T-cell (primary cell): Measurements from ENCODE around the gene UBXN10. TPM values are rescaled to one million over a fixed set of nuclear protein-coding genes. Genes with fewer than 3 reads are reported as not detected.

Experiments
- ATAC-seq, 4 experiments: fragments of 200-7000 bp in 3 of 4; fragments of 150-1000 bp in 1 of 4; cut with Tn5 transposase; replicated peaks in 1 of 4; 1 replicate in 3 of 4; 2 replicates in 1 of 4; pipeline ENCODE4 v1.10.0; 2021; ENCODE audit warnings: moderate library complexity in 3 of 4, mild to moderate bottlenecking in 2 of 4, moderate number of reproducible peaks in 1 of 4
- CTCF ChIA-PET, 2 donors: fragments of 300-600 bp; sonication (Branson Sonifier 250); formaldehyde crosslinking; loops; one replicate each; lab custom pipeline; 2022; ENCODE audit warnings: antibody characterized with exemption in 2 of 2; lab: Charles Lee
- POLR2A ChIA-PET, 2 donors: fragments of 300-600 bp; sonication (Branson Sonifier 250); formaldehyde crosslinking; loops; one replicate each; lab custom pipeline; 2022; ENCODE audit warnings: antibody characterized with exemption in 2 of 2; lab: Charles Lee
- DNase-seq, 35 experiments: peaks; one replicate each; pipeline versions ENCODE4 v3.0.0 to v3.0.0-alpha.2; 2013 to 2023
- H3K27ac ChIP-seq: one replicate; pipeline ENCODE4 v1.5.1; 2013; ENCODE audit warnings: low read length
- H3K27me3 ChIP-seq, 2 experiments: replicated peaks in 1 of 2; 1 replicate in 1 of 2; 2 replicates in 1 of 2; pipeline versions ENCODE4 v1.6.1 to v1.7.0; 2013; ENCODE audit warnings: low read length in 1 of 2, mixed read lengths in 1 of 2; ENCODE audit not compliant: control insufficient read depth in 2 of 2, insufficient read depth in 2 of 2; ENCODE audit errors: extremely low read depth in 1 of 2
- H3K36me3 ChIP-seq, 2 donors: 1 replicate in 1 of 2; 2 replicates in 1 of 2; pipeline versions ENCODE4 v1.6.1 to v1.7.0; 2013; ENCODE audit warnings: low read length in 1 of 2; ENCODE audit not compliant: control insufficient read depth in 2 of 2, insufficient read depth in 1 of 2; ENCODE audit errors: extremely low read depth in 1 of 2
- H3K4me1 ChIP-seq, 2 experiments: 1 replicate in 1 of 2; 2 replicates in 1 of 2; pipeline versions ENCODE4 v1.6.1 to v1.7.0; 2013; ENCODE audit warnings: low read length in 2 of 2, mixed read lengths in 1 of 2; ENCODE audit not compliant: insufficient read depth in 2 of 2, control insufficient read depth in 1 of 2; ENCODE audit errors: extremely low read depth in 1 of 2
- H3K4me3 ChIP-seq, 2 donors: 1 replicate in 1 of 2; 2 replicates in 1 of 2; pipeline versions ENCODE4 v1.5.1 to v1.7.0; 2013; ENCODE audit warnings: mild to moderate bottlenecking in 2 of 2, low read length in 1 of 2, moderate library complexity in 1 of 2; ENCODE audit not compliant: control insufficient read depth in 1 of 2; ENCODE audit errors: extremely low read depth in 1 of 2
- H3K9me3 ChIP-seq: 2 replicates; pipeline ENCODE4 v1.7.0; 2013
- H3K27ac Mint-ChIP-seq, 2 donors: one replicate each; pipeline ENCODE4 v1.8.0; 2020 to 2021; ENCODE audit warnings: mild to moderate bottlenecking in 2 of 2, mixed read lengths in 2 of 2
- H3K27me3 Mint-ChIP-seq, 2 donors: one replicate each; pipeline ENCODE4 v1.8.0; 2021 to 2022; ENCODE audit warnings: mixed read lengths in 2 of 2
- H3K36me3 Mint-ChIP-seq: one replicate; pipeline ENCODE4 v1.8.0; 2021; ENCODE audit warnings: mixed read lengths
- H3K4me1 Mint-ChIP-seq, 3 donors: one replicate each; pipeline ENCODE4 v1.8.0; 2020 to 2022; ENCODE audit warnings: mixed read lengths in 3 of 3, mild to moderate bottlenecking in 1 of 3
- H3K4me3 Mint-ChIP-seq, 3 donors: one replicate each; pipeline ENCODE4 v1.8.0; 2020 to 2022; ENCODE audit warnings: mild to moderate bottlenecking in 3 of 3, mixed read lengths in 3 of 3, moderate library complexity in 3 of 3
- H3K9me3 Mint-ChIP-seq, 3 donors: one replicate each; pipeline ENCODE4 v1.8.0; 2020 to 2022; ENCODE audit warnings: mixed read lengths in 3 of 3
- WGBS: methylation state at CpG from one replicate; pipeline ENCODE4 v1.1.5; 2013; ENCODE audit warnings: missing lambda C conversion rate; ENCODE audit not compliant: insufficient coverage; 5-methylcytosine and 5-hydroxymethylcytosine counted together
- total RNA-seq, 35 experiments: library from RNA in 6 of 35; stranded (reverse) in 6 of 35; fragments of 120-200 nt in 1 of 35; gene quantifications; one replicate each; pipeline versions ENCODE4 v1.2.1 to v1.2.4 and lab custom pipeline; 2013 to 2026

The UBXN10 gene
- total RNA-seq, 5 donors from 2014 or later (not counting 1 experiment from before 2014, with no cell fraction given), result 0.06 to 0.30 (median 0.20) TPM

DNA sequence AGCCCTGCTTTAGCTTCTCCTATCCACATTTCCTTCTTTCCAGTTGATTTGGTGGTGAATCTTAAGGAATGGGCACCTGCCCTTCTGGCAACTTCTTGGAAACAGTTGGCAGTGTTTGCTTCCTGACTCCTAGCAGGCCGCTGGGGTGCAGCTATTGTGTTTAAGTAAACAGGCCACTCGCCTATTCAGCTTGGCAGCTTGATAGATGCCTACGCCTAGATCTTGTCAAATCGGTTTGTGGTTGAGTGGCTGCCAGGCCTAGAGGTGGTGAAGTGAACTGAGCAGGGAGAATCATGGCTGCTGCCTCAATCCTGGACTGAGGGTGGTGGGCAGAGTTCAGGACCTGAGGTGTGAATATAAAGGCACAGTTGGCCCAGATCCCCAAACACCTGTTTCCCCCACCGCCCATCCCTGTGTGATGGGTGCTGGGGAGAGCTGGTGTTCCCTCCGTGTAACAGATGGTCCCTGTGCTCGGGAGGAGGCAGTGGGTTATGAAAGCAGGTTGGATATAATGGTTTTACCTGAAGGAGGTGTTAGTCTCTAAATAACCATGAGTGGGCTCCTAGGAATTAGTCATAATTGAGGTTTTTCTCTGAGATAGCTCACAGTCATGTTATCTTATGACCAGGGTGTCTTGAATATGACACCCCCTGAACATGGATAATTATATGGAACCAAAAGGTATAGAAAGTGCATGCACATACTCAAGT lies 1.4 kb downstream of the UBXN10 start:
- Histone ChIP-seq H3K4me3 (no peak overlapping the region), H3K27me3 (peaks cover 7 to 11% of the 10 kb centered on the region in 2 experiments), H3K36me3 (no peaks in the 10 kb centered on the region), H3K4me1 (peaks cover 22 to 42% of the 10 kb centered on the region in 2 experiments), H3K9me3 (no peaks in the 10 kb centered on the region), H3K27ac (peak overlapping the region; percentile 40)
- H3K4me3 Mint-ChIP-seq, result peak overlapping the region; percentile 36 to 77 (median 59)
- ChIA-PET POLR2A (no interaction called here), CTCF (interaction anchor here in 1 of 2 donors (0.6 to 1.1 kb wide), 3 partner anchors 9 to 284 kb away, joined by 3 to 4 read pairs (median 4); no protein-coding TSS in a partner anchor)
- ATAC-seq, result peak in 2 of 4 experiments; percentile 20 to 49
- no peaks in the 10 kb centered on the region for H3K27me3 Mint-ChIP-seq
- H3K36me3 Mint-ChIP-seq, result no peaks in the 10 kb centered on the region
- H3K9me3 Mint-ChIP-seq, result no peaks in the 10 kb centered on the region
- H3K4me1 Mint-ChIP-seq, result peaks cover 43 to 54% (median 53%) of the 10 kb centered on the region in 3 donors
- peak overlapping the region; percentile 75 to 85 for H3K27ac Mint-ChIP-seq
- 10% methylated on average over 4 of the region's 7 CpGs for WGBS
- peak in 26 of 35 experiments; percentile 8 to 49 (median 17) for DNase-seq

DNA sequence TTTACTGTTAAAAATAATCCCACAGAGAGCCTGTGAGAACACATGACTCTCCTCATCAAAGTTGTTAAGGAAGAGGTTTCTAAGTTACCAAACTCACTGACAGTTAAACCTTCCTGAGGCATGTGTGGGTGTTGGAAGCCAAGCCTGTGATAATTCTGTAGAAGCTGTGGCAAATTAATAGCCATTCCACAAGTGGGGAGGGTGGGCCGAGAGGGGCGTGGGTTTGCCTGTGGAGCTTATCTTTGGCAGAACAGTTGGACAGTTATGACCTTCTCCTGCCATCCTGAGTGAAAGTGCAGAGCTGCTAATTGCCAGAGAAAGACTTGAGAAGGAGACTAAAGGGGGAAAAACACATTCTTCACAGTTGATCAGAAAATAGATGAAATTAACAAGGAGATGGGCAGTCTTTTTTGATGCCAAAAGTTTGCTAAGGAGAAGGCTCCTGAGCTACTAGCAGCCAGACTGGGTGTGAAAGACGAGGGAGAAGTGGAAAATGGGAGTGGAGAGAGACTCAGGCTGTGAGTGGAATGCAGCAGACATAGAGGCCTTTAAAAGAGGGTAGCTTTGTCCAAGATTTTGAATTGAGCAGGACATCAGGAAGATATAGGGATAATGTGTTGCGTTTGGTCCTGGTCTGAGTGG lies 2.0 kb downstream of the UBXN10 start:
- Histone ChIP-seq H3K4me1 (peaks cover 22 to 42% of the 10 kb centered on the region in 2 experiments), H3K4me3 (no peak overlapping the region), H3K27ac (no peak overlapping the region), H3K9me3 (no peaks in the 10 kb centered on the region), H3K27me3 (peaks cover 7 to 11% of the 10 kb centered on the region in 2 experiments), H3K36me3 (no peaks in the 10 kb centered on the region)
- CTCF ChIA-PET, result no interaction called here
- Mint-ChIP-seq H3K9me3 (no peaks in the 10 kb centered on the region), H3K27ac (peak overlapping the region; percentile 69 to 85), H3K4me3 (peak overlapping the region in 1 of 3 donors; percentile 77), H3K36me3 (no peaks in the 10 kb centered on the region), H3K27me3 (no peaks in the 10 kb centered on the region), H3K4me1 (peaks cover 43 to 54% (median 53%) of the 10 kb centered on the region in 3 donors)
- 53% methylated on average over 4 of the region's 4 CpGs for WGBS
- DNase-seq (no peak), ATAC-seq (no peak)
- POLR2A ChIA-PET, result no interaction called here

DNA sequence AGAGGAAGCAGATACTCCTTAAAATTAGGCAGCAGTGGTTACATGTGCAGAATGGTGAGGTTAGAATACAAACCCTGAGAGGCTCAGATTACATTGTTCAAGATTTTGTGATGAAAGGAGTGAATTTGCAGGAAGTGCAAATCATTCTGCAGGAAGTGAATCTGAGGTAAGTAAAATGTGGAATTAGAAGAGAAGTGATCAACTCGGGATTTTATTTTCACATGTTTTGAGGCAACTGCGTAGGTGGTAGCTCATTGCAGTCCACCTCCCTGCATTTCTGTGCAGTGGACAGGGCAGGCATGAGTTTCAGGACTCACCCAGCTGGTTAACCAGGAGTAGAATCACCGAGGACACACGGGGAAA lies 2.5 kb downstream of the UBXN10 start:
- DNase-seq (no peak), ATAC-seq (no peak)
- Mint-ChIP-seq H3K9me3 (no peaks in the 10 kb centered on the region), H3K27ac (peak overlapping the region; percentile 5 to 69), H3K27me3 (no peaks in the 10 kb centered on the region), H3K4me3 (peak overlapping the region in 1 of 3 donors; percentile 77), H3K36me3 (no peaks in the 10 kb centered on the region), H3K4me1 (peaks cover 42 to 53% (median 50%) of the 10 kb centered on the region in 3 donors)
- no peak overlapping the region for H3K27ac ChIP-seq
- no peaks in the 10 kb centered on the region for H3K36me3 ChIP-seq
- no peaks in the 10 kb centered on the region for H3K9me3 ChIP-seq
- peaks cover 22 to 42% of the 10 kb centered on the region in 2 experiments for H3K4me1 ChIP-seq
- H3K4me3 ChIP-seq, result no peak overlapping the region
- peaks cover 7 to 11% of the 10 kb centered on the region in 2 experiments for H3K27me3 ChIP-seq
- 54% methylated on average over 4 of the region's 4 CpGs for WGBS
- CTCF ChIA-PET, result interaction anchor here in 1 of 2 donors (1.4 kb wide), 1 partner anchor 25 kb away, joined by 5 read pairs; no protein-coding TSS in a partner anchor
- POLR2A ChIA-PET, result no interaction called here

DNA sequence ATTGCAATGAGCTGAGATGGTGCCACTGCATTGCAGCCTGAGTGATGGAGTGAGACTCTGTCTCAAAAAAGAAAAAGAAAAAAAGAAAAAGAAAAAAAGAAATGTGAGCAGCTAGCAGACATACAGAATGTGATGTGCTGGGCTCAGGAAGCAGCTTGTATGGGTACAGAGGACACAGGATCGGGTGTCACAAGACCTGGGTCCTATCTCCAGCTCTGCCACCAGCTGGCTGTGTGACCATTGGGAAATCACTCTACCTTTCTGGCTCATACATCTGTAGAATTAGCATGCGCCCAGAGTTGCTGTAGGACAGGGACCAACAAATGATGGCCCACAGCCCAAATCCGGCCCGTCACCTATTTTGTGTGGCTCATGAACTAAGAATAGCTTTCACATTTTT lies 3.8 kb downstream of the UBXN10 start:
- H3K4me1 ChIP-seq, result peaks cover 22 to 38% of the 10 kb centered on the region in 2 experiments
- Mint-ChIP-seq H3K9me3 (no peaks in the 10 kb centered on the region), H3K36me3 (no peaks in the 10 kb centered on the region), H3K27me3 (peaks cover 0 to 3% of the 10 kb centered on the region in 2 donors), H3K27ac (no peak overlapping the region), H3K4me1 (peaks cover 35 to 41% (median 38%) of the 10 kb centered on the region in 3 donors), H3K4me3 (no peak overlapping the region)
- ATAC-seq, result no peak
- H3K9me3 ChIP-seq, result no peaks in the 10 kb centered on the region
- H3K4me3 ChIP-seq, result no peak overlapping the region
- H3K27ac ChIP-seq, result no peak overlapping the region
- H3K27me3 ChIP-seq, result peaks cover 7 to 11% of the 10 kb centered on the region in 2 experiments
- ChIA-PET CTCF (interaction anchor here in 1 of 2 donors (1.4 kb wide), 1 partner anchor 24 kb away, joined by 5 read pairs; no protein-coding TSS in a partner anchor), POLR2A (no interaction called here)
- 100% methylated on average over 1 of the region's 4 CpGs for WGBS
- no peaks in the 10 kb centered on the region for H3K36me3 ChIP-seq
- no peak for DNase-seq

DNA sequence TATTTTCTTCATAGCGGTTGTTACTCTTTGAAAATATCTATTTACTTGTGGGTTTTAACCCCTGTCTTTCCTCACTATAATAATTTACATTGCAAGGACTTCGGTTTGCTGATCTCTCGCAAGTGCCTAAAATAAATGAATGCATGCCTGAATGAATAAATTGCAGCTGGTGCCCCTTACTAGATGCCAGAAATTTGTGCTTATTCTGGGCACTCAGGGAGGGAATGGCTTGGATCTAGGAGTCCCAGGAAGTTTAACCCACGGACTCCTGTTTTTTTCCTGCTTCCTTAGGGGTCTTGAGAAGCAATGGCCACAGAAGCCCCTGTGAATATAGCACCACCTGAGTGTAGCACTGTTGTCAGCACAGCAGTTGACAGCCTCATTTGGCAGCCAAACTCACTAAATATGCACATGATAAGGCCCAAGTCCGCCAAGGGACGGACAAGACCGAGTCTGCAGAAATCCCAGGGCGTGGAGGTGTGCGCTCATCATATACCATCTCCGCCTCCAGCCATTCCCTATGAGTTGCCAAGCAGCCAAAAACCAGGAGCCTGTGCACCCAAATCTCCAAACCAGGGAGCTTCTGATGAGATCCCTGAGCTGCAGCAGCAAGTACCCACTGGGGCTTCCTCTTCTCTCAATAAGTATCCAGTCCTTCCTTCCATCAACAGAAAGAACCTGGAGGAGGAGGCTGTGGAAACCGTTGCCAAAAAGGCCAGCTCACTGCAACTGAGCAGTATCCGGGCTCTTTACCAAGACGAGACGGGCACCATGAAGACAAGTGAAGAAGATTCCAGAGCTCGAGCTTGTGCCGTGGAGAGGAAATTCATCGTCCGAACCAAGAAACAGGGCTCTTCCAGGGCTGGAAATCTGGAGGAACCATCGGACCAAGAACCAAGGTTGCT lies 4.6 kb downstream of the UBXN10 start:
- Mint-ChIP-seq H3K4me3 (no peak overlapping the region), H3K4me1 (peaks cover 26 to 36% (median 30%) of the 10 kb centered on the region in 3 donors), H3K36me3 (no peaks in the 10 kb centered on the region), H3K27ac (no peak overlapping the region), H3K9me3 (no peaks in the 10 kb centered on the region), H3K27me3 (peaks cover 3% of the 10 kb centered on the region in 2 donors)
- Histone ChIP-seq H3K27ac (no peak overlapping the region), H3K4me1 (peaks cover 22 to 33% of the 10 kb centered on the region in 2 experiments), H3K36me3 (no peaks in the 10 kb centered on the region), H3K27me3 (peaks cover 7 to 11% of the 10 kb centered on the region in 2 experiments), H3K9me3 (no peaks in the 10 kb centered on the region), H3K4me3 (no peak overlapping the region)
- DNase-seq (no peak), ATAC-seq (no peak)
- POLR2A ChIA-PET, result no interaction called here
- 92% methylated on average over 17 of the region's 19 CpGs for WGBS
- CTCF ChIA-PET, result interaction anchor here in 1 of 2 donors (0.7 kb wide), 1 partner anchor 181 kb away, joined by 3 read pairs; no protein-coding TSS in a partner anchor
